Fibroblast of lung (primary cell): ENCODE measurements around the gene CLIC6. TPM values are rescaled to one million over a fixed set of nuclear protein-coding genes. Genes with fewer than 3 reads are reported as not detected.

Experiments
- DNase-seq, 2 donors: peaks; one replicate each; pipeline versions ENCODE4 v3.0.0 to v3.0.0-alpha.2; 2010; ENCODE audit warnings: low read depth in 2 of 2
- H2AFZ ChIP-seq: 2 replicates; pipeline ENCODE4 v1.5.1; 2012; ENCODE audit warnings: low read length, control low read depth, inconsistent platforms
- H3K27ac ChIP-seq: 2 replicates; pipeline ENCODE4 v1.5.1; 2011; ENCODE audit warnings: low read length, control low read depth; ENCODE audit not compliant: insufficient read depth
- H3K27me3 ChIP-seq: 2 replicates; pipeline ENCODE4 v1.5.1; 2011; ENCODE audit warnings: mild to moderate bottlenecking, low read length; ENCODE audit not compliant: control insufficient read depth, insufficient read depth
- H3K36me3 ChIP-seq: 2 replicates; pipeline ENCODE4 v1.5.1; 2011; ENCODE audit warnings: low read length; ENCODE audit not compliant: control insufficient read depth, insufficient read depth
- H3K4me1 ChIP-seq: 2 replicates; pipeline ENCODE4 v1.5.1; 2011; ENCODE audit warnings: low read length; ENCODE audit not compliant: control insufficient read depth, insufficient read depth; ENCODE audit errors: extremely low read depth
- H3K4me2 ChIP-seq: 2 replicates; pipeline ENCODE4 v1.5.1; 2011; ENCODE audit warnings: low read length, control low read depth; ENCODE audit not compliant: insufficient read depth; ENCODE audit errors: extremely low read depth
- H3K4me3 ChIP-seq, 4 experiments: fragments of 200-600 bp in 1 of 4; sonication (generic) in 1 of 4; replicated peaks in 1 of 4; 2 replicates each; pipeline ENCODE4 v1.5.1; 2011 to 2016; ENCODE audit warnings: low read length in 4 of 4, low read depth in 3 of 4, mild to moderate bottlenecking in 3 of 4, control low read depth in 2 of 4, inconsistent platforms in 1 of 4, mixed read lengths in 1 of 4; ENCODE audit not compliant: insufficient read depth in 1 of 4; ENCODE audit errors: control extremely low read depth in 1 of 4
- H3K79me2 ChIP-seq: 2 replicates; pipeline ENCODE4 v1.5.1; 2012; ENCODE audit warnings: mild to moderate bottlenecking, low read length, inconsistent platforms; ENCODE audit not compliant: control insufficient read depth, insufficient read depth
- H3K9ac ChIP-seq: 2 replicates; pipeline ENCODE4 v1.5.1; 2011; ENCODE audit warnings: mild to moderate bottlenecking, low read length, control low read depth; ENCODE audit not compliant: insufficient read depth
- H3K9me3 ChIP-seq: 2 replicates; pipeline ENCODE4 v1.5.1; 2012; ENCODE audit warnings: low read depth, low read length; ENCODE audit not compliant: control insufficient read depth, insufficient read depth
- H4K20me1 ChIP-seq: 2 replicates; pipeline ENCODE4 v1.5.1; 2011; ENCODE audit warnings: low read length; ENCODE audit not compliant: control insufficient read depth, insufficient read depth; ENCODE audit errors: extremely low read depth
- CTCF ChIP-seq, 2 donors: IDR thresholded peaks in 1 of 2; conservative IDR thresholded peaks in 1 of 2; 1 replicate in 1 of 2; 2 replicates in 1 of 2; pipeline ENCODE4 v1.5.1; 2011 to 2012; ENCODE audit warnings: low read length in 2 of 2, control low read depth in 1 of 2, inconsistent platforms in 1 of 2, low read depth in 1 of 2, mild to moderate bottlenecking in 1 of 2
- EZH2 ChIP-seq: IDR thresholded peaks from 2 replicates; pipeline ENCODE4 v1.5.1; 2012; ENCODE audit warnings: low read length, control low read depth, mild to moderate bottlenecking; ENCODE audit errors: missing control alignments
- polyA plus RNA-seq, 2 donors: library from polyadenylated mRNA; depleted of rRNA in 1 of 2; stranded (reverse) in 1 of 2; unstranded in 1 of 2; fragments of >200 nt; gene quantifications; 2 replicates each; pipeline ENCODE4 v1.2.1, GENCODE V29; 2011 to 2012; ENCODE audit warnings: missing spikeins in 1 of 2
- total RNA-seq: library from RNA; depleted of rRNA; stranded (reverse); fragments of >200 nt; gene quantifications from 2 replicates; pipeline ENCODE4 v1.2.1, GENCODE V29; 2014

The CLIC6 gene
- total and polyA plus RNA-seq, 2 donors (not counting 1 experiment from before 2014, with no cell fraction given): 2.0 to 5.3 TPM

GRCh38 chr21:34730756-34731445, 62.1 kb downstream of the CLIC6 start:
- H3K27me3 ChIP-seq: peaks cover 1% of the 10 kb centered on the region
- DNase-seq: no peak
- no peaks in the 10 kb centered on the region for H4K20me1 ChIP-seq
- H3K4me3 ChIP-seq: no peak overlapping the region
- no peak for TF ChIP-seq EZH2
- TF ChIP-seq CTCF (conservative IDR thresholded peaks at IDR 0.05 in 1 of 2, IDR thresholded peaks at IDR 0.05 in 1 of 2; ENCODE audit: low read depth in 1 of 2, low read length in 2 of 2): no peak
- no peak overlapping the region for H3K27ac ChIP-seq
- H3K4me1 ChIP-seq: no peaks in the 10 kb centered on the region
- H3K79me2 ChIP-seq: no peaks in the 10 kb centered on the region
- no peaks in the 10 kb centered on the region for H3K36me3 ChIP-seq
- H3K9me3 ChIP-seq: no peaks in the 10 kb centered on the region
- no peak overlapping the region for H3K4me2 ChIP-seq
- no peak overlapping the region for H3K9ac ChIP-seq
- no peak overlapping the region for H2AFZ ChIP-seq

- Histone ChIP-seq H3K36me3 (no peaks in the 10 kb centered on the region), H3K27ac (no peak overlapping the region), H4K20me1 (no peaks in the 10 kb centered on the region), H3K4me3 (no peak overlapping the region), H2AFZ (no peak overlapping the region), H3K9ac (no peak overlapping the region), H3K4me2 (no peak overlapping the region), H3K27me3 (no peaks in the 10 kb centered on the region), H3K9me3 (no peaks in the 10 kb centered on the region), H3K4me1 (no peaks in the 10 kb centered on the region), H3K79me2 (no peaks in the 10 kb centered on the region)
- TF ChIP-seq EZH2 (no peak), CTCF (conservative IDR thresholded peaks at IDR 0.05 in 1 of 2, IDR thresholded peaks at IDR 0.05 in 1 of 2; ENCODE audit: low read depth in 1 of 2, low read length in 2 of 2) (no peak)
- DNase-seq: peak in 1 of 2 donors; percentile 27
Observed at GRCh38 chr21:34732388-34732821, 63.6 kb downstream of the CLIC6 start.

- Histone ChIP-seq H3K27me3 (no peaks in the 10 kb centered on the region), H3K4me1 (no peaks in the 10 kb centered on the region), H3K9me3 (no peaks in the 10 kb centered on the region), H2AFZ (no peak overlapping the region), H3K4me3 (no peak overlapping the region), H3K27ac (no peak overlapping the region), H3K4me2 (no peak overlapping the region), H3K9ac (no peak overlapping the region), H3K79me2 (no peaks in the 10 kb centered on the region), H4K20me1 (no peaks in the 10 kb centered on the region), H3K36me3 (no peaks in the 10 kb centered on the region)
- TF ChIP-seq CTCF (conservative IDR thresholded peaks at IDR 0.05 in 1 of 2, IDR thresholded peaks at IDR 0.05 in 1 of 2; ENCODE audit: low read depth in 1 of 2, low read length in 2 of 2) (no peak), EZH2 (no peak)
- DNase-seq: peak in 1 of 2 donors; percentile 22
Observed at GRCh38 chr21:34733852-34734251, 65.1 kb downstream of the CLIC6 start.
